Upper lobe of right lung (tissue), 1 donor: ENCODE results near the gene HDHD5. TPM values are rescaled to one million over a fixed set of nuclear protein-coding genes. Genes with fewer than 3 reads are reported as not detected.

Experiments used
- ATAC-seq: fragments of 200-7000 bp; cut with Tn5 transposase; one replicate; pipeline ENCODE4 v1.9.1; 2020; ENCODE audit warnings: mild to moderate bottlenecking, moderate library complexity
- DNase-seq: peaks from one replicate; pipeline ENCODE4 v3.0.0-alpha.2; 2020
- H3K27ac ChIP-seq: fragments of 200-600 bp; one replicate; pipeline ENCODE4 v1.8.0; 2022
- H3K27me3 ChIP-seq: fragments of 200-600 bp; one replicate; pipeline ENCODE4 v1.8.0; 2022; ENCODE audit warnings: mild to moderate bottlenecking
- H3K36me3 ChIP-seq: fragments of 200-600 bp; one replicate; pipeline ENCODE4 v1.8.0; 2022
- H3K4me1 ChIP-seq: fragments of 200-600 bp; one replicate; pipeline ENCODE4 v1.8.0; 2022
- H3K4me3 ChIP-seq: fragments of 200-600 bp; one replicate; pipeline ENCODE4 v1.8.0; 2022; ENCODE audit warnings: mild to moderate bottlenecking
- H3K9me3 ChIP-seq: fragments of 200-600 bp; one replicate; pipeline ENCODE4 v1.8.0; 2022
- CTCF ChIP-seq: fragments of 200-600 bp; IDR thresholded peaks from one replicate; pipeline ENCODE4 v1.8.0; 2022; ENCODE audit warnings: antibody characterized with exemption
- intact Hi-C: fragments of 100-400 bp; cut with DNase I; formaldehyde crosslinking; loops from one replicate; pipeline ENCODE4 v1.11.0; 2022
- total RNA-seq: library from RNA; stranded (reverse); fragmentation: NEBNext Ultra II Directional; extraction: Animal tissue kit (Norgen Biotek cat#: 25700); gene quantifications from one replicate; pipeline ENCODE4 v1.2.1, GENCODE V29; 2021
- donor health status: DM: no; HTN: yes; CAD: no; lungs with severe emphysema.

The HDHD5 gene
- total RNA-seq, 1 donor from 2014 or later: 22.7 TPM

GRCh38 chr22:17121233-17122195, 37.6 kb downstream of the HDHD5 start, which contains the start of gene TMEM121B:
Gene TMEM121B (minus strand): TSS chr22:17121360. CDS start chr22:17121127, 233 bp downstream.
- H3K4me1 ChIP-seq: peaks cover 19% of the 10 kb centered on the region
- H3K36me3 ChIP-seq: no peaks in the 10 kb centered on the region
- no peak within 1 kb of the TSS for H3K27ac ChIP-seq
- H3K4me3 ChIP-seq: peak within 1 kb of the TSS; percentile 54
- intact Hi-C loops: no loop called here
- TF ChIP-seq CTCF: no peak
- DNase-seq: peak; percentile 82
- H3K27me3 ChIP-seq: peaks cover 33% of the 10 kb centered on the region
- no peaks in the 10 kb centered on the region for H3K9me3 ChIP-seq
- ATAC-seq: peak; percentile 76

GRCh38 chr22:17120711-17121232, 38.3 kb downstream of the HDHD5 start:
- intact Hi-C loops: no loop called here
- peak overlapping the region; percentile 54 for H3K4me3 ChIP-seq
- no peak for TF ChIP-seq CTCF
- peaks cover 33% of the 10 kb centered on the region for H3K27me3 ChIP-seq
- H3K4me1 ChIP-seq: peaks cover 21% of the 10 kb centered on the region
- no peaks in the 10 kb centered on the region for H3K36me3 ChIP-seq
- peak; percentile 19 for ATAC-seq
- DNase-seq: no peak
- H3K9me3 ChIP-seq: no peaks in the 10 kb centered on the region
- H3K27ac ChIP-seq: no peak overlapping the region

- peak; percentile 56 for ATAC-seq
- H3K36me3 ChIP-seq: no peaks in the 10 kb centered on the region
- peak; percentile 78 for DNase-seq
- peaks cover 33% of the 10 kb centered on the region for H3K27me3 ChIP-seq
- peaks cover 21% of the 10 kb centered on the region for H3K4me1 ChIP-seq
- intact Hi-C loops: no loop called here
- no peaks in the 10 kb centered on the region for H3K9me3 ChIP-seq
- no peak overlapping the region for H3K4me3 ChIP-seq
- no peak overlapping the region for H3K27ac ChIP-seq
- TF ChIP-seq CTCF: no peak
Observed at GRCh38 chr22:17120281-17120680, 38.8 kb downstream of the HDHD5 start.

GRCh38 chr22:17119481-17120202, 39.4 kb downstream of the HDHD5 start:
- H3K4me3 ChIP-seq: no peak overlapping the region
- H3K36me3 ChIP-seq: no peaks in the 10 kb centered on the region
- TF ChIP-seq CTCF: peak; percentile 30
- DNase-seq (no peak), ATAC-seq (peak; percentile 7)
- intact Hi-C loops: no loop called here
- H3K27me3 ChIP-seq: peaks cover 33% of the 10 kb centered on the region
- peaks cover 21% of the 10 kb centered on the region for H3K4me1 ChIP-seq
- no peak overlapping the region for H3K27ac ChIP-seq
- H3K9me3 ChIP-seq: no peaks in the 10 kb centered on the region

GRCh38 chr22:17118342-17118741, 40.7 kb downstream of the HDHD5 start:
- H3K36me3 ChIP-seq: no peaks in the 10 kb centered on the region
- H3K27ac ChIP-seq: no peak overlapping the region
- H3K27me3 ChIP-seq: peaks cover 33% of the 10 kb centered on the region
- H3K4me1 ChIP-seq: peaks cover 21% of the 10 kb centered on the region
- TF ChIP-seq CTCF: no peak
- DNase-seq (no peak), ATAC-seq (no peak)
- H3K4me3 ChIP-seq: no peak overlapping the region
- intact Hi-C loops: no loop called here
- no peaks in the 10 kb centered on the region for H3K9me3 ChIP-seq
